NCI-H1694 (cell line): ENCODE measurements around the gene CCDC50.

Source experiments
- DNase-seq: peaks from one replicate; lab custom pipeline; 2025; lab: John Stamatoyannopoulos, UW

The CCDC50 gene

GRCh38 chr3:191347228-191347627 is 18.0 kb downstream of the CCDC50 start:
- no peak for DNase-seq

DNA sequence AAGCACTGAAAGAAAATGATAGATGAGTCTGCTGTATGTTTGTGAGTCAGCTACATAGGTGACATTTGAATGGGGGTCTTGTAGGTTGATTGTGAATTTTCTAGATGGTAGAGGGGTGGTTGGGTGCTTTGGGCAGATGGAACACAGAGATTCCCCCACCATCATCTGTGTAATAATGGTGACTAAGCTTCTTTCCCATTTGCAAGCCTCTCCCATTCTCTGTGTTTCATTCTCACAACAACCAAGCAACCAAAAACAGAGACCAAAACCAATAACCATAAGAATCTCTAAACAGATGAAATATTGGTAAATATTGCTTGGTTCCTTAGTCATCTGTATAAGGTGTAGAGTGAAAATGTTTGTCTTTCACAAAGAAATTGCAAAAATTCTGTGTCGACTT is 18.9 kb downstream of the CCDC50 start:
- DNase-seq = no peak

GRCh38 chr3:191350396-191351090 is 21.3 kb downstream of the CCDC50 start:
- no peak for DNase-seq

GRCh38 chr3:191352014-191352413 is 22.8 kb downstream of the CCDC50 start:
- DNase-seq = no peak

- DNase-seq = no peak
These were observed 24.0 kb downstream of the CCDC50 start for GRCh38 chr3:191353022-191353777.

- no peak for DNase-seq
These were observed 26.2 kb downstream of the CCDC50 start for GRCh38 chr3:191355406-191355805.

DNA sequence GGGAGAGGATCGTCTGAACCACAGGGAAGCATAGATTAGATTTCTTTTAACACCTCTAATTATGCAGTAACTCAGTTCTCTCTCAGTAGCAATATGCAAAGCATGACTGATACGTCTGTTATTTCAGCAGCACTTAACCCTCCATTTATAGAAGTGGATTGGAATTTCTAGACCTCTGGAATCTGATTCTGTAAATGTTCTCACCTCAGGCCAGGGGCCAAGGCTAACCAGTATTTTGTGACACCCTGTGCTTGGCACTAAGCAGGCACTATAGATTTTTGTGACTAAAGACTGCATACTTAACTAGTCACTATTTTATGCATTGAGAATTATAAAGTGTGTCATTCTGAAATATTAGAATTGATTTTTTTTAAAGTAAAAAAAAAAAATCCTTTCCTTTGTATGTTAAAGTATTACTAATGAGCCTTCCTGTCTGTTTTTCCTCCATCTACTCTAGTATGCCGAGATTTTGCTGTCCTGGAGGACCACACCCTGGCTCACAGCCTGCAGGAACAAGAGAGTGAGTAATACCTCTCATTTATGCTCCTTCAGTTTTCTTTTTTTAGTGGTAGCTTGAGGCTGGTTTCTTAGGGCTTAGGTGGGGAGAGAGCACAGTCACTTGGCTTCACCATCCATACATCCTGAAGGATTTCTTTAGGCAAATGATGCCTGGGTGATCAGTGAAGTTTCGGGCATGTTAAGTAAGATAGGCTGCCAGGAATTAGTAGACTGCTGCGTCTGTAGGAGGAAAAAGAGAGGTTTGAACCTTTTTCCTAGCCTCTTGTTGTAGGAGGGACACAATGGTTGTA is 27.6 kb downstream of the CCDC50 start:
- no peak for DNase-seq

DNA sequence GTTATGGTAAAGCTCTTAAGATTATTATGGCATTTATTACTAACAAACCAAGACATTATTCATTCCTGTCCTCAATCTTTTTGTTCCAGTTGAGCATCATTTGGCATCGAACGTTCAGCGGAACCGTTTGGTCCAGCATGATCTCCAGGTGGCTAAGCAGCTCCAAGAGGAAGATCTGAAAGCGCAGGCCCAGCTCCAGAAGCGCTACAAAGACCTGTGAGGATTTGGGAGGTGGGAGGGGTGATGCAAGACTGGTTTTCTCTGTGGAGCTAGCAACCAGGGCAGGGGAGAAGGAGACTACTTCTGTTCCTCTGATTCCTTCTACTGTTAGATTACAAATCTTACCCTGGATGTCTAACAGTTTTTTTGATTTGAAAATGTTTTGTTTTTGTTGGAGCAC is 28.7 kb downstream of the CCDC50 start:
- no peak for DNase-seq

DNA sequence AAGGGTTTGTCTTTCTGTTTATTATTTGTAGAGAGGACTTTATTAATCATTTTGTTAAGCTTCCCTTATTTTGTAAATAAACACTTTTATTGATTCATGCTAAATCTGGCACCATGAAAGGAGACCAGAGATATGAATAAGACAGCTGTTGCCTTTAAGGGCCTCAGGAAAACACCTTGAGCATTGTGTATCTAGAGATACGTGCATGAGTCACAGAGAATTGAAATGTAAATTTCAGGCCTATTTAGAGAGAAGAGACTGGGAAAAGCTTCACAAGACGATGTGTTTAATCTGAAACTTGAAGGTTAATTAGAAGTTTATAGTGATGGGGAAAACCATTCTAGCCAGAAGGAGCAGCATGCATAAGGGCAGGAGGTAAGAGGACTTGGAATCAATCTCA is 29.7 kb downstream of the CCDC50 start:
- no peak for DNase-seq

GRCh38 chr3:191360620-191361019 is 31.4 kb downstream of the CCDC50 start:
- no peak for DNase-seq

GRCh38 chr3:191361456-191361855 is 32.3 kb downstream of the CCDC50 start:
- no peak for DNase-seq

GRCh38 chr3:191362037-191362436 is 32.8 kb downstream of the CCDC50 start:
- no peak for DNase-seq

GRCh38 chr3:191362524-191363090 is 33.4 kb downstream of the CCDC50 start:
- DNase-seq = no peak

DNA sequence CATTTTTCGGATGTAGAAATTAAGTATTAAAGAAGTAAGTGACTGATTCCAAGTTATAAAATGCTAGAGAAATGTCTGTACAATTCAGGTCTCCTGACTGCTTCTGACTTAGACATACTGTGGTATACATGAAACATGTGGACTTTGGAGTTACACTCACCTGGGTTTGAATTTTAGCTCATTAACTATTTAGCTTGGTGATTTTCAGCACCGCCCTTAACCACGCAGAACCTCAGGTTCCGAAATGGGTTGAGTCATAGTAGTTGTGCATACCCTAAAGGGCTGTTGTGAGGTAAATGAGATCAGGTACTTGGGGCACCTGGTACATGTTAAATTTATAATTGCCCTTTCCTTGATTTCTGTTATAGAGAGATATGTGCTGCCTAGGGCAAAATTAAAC is 34.0 kb downstream of the CCDC50 start:
- DNase-seq = no peak

DNA sequence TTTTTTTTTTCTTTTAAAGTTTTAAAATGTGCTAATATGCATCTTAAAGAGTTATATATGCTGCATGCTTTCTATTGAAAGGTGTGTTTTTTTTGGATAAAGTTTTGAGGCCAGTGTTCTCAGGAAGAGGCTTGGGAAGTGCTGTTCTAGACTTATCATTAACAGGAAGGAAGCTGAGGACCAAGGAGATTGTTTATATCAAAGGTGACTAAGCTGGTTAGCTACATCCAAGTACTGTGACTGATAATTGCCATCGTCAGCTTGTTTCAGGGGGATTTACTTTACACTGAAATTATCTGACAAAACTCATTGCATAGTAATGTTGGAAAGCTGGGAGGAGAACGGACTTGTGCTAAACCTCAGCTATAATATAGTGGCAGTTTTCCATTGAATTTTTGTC is 37.5 kb downstream of the CCDC50 start:
- DNase-seq = no peak

DNA sequence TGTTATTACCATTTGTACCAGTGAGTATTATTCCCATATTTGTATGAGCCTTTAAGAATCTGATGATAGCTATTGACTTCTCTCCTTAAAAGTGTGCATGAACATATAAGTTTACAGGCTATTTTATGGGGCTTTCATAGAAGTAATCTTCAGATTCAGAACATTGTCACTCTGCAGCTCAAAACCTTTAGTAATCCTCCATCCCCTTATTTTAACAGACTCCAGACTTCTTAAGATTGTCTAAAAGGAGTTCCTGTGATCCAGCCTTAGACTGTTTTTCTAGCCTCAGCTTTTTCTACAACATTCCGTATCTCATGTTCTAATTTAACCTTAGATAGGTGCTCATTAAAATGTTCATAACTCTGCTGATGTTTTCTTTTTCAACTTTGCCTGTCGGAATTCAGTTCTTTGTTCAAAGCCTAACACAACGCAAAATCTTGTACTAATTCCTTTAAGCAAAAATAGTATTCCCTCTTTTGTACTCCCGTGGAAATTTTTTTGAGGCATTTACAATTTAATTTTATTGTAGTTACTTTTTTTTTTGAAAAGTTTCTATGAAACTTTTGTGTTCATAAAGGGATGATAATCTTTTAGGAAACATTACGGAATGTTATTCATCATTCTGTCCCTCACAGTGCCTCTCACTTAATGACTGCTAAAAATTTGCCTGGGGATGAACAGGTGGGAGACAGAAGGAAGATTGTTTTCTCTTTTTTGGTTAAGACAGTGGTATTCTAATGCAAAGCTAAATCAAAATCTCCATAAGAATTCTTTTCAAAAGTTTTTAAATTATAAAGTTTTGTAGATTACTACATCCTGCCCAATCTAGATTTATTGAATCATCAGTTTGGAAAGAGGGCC is 39.8 kb downstream of the CCDC50 start:
- DNase-seq = no peak

- DNase-seq = no peak
These were observed 40.4 kb downstream of the CCDC50 start for GRCh38 chr3:191369616-191370010.

DNA sequence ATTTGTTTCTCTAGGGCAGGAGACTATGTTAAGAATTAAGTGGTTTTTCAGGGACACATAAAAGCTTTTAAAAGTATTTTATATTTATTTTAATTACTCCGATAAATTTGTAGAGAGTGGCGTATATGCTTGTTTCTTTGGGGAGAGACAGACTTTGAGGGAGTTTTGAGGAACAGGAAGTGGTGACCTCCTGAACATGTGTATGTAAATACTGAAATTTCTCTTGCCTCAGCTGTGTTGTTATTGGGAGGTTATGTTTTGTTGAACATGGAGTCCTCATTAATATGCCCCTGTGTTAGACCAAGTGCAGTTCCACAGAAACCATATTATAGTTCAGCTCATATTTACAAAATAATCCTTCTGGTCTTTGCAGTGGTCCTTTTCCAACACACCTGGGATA is 42.9 kb downstream of the CCDC50 start:
- DNase-seq = no peak

GRCh38 chr3:191373327-191373726 is 44.1 kb downstream of the CCDC50 start:
- no peak for DNase-seq

DNA sequence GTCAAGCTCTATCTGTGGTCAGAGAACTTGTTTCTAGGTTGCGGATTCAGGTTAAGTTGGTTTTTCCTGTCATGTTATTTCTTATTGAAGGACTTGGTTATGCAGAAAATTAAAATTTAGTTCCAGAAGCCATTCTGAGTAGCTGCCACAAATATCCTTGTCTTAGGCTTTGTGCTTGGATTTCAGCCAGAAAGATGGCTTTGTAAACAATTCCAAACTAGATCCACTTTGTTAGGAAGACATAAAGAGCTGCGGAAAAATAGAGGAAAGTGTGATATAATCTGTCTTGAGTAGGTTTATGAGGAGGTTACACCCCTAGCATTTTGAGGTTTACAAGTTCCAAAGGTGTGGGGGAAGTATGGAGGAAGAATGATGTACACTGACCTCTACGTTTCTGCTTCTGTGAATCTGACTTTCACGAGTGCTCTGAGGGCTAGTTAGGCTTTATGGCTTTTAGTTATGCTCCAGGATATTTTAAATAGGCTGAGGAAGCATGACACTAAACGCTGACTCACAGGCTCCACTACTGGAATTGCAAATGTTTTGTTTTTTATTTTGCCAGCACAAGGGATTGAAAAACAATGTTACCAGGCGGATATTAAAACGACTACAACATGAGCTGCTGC is 47.4 kb downstream of the CCDC50 start:
- no peak for DNase-seq

DNA sequence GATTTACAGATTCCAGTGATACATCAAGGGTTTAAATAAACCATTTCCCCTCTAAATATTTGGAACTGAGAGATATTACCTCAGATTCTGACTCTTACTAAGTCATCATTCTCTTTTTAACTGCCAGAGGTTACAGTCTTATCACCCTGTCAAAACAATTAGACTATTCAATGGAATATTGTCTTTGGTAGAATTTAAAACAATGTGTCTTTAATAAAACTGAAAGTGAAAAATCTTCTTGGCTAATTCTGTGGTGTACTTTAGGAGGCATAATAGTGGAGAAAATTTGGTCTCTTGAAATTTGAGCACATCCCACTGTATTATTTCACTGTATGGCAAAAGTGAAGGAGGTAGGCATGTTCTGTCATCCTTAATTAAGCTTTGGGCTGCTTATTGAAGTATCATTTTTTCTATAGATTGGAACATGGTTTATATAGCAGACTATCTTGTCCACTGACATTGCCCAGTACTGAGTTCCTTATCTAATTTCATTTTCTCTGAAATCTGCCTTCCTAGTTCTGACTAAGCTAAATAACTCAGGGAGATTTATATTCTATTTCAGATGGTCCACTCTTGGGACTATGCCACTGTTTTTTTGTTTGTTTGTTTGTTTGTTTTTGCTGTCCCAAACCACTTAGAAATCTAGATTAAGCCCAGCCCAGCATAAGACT is 49.1 kb downstream of the CCDC50 start:
- no peak for DNase-seq
